ENCODE results near the gene NEDD8. TPM values are rescaled to one million over a fixed set of nuclear protein-coding genes. Genes with fewer than 3 reads are reported as not detected.
A peak's percentile ranks its signal among the peaks of the same experiment; 100 is the strongest.

The NEDD8 gene
- total RNA-seq, 1 experiment from 2014 or later, result 192 TPM

DNA sequence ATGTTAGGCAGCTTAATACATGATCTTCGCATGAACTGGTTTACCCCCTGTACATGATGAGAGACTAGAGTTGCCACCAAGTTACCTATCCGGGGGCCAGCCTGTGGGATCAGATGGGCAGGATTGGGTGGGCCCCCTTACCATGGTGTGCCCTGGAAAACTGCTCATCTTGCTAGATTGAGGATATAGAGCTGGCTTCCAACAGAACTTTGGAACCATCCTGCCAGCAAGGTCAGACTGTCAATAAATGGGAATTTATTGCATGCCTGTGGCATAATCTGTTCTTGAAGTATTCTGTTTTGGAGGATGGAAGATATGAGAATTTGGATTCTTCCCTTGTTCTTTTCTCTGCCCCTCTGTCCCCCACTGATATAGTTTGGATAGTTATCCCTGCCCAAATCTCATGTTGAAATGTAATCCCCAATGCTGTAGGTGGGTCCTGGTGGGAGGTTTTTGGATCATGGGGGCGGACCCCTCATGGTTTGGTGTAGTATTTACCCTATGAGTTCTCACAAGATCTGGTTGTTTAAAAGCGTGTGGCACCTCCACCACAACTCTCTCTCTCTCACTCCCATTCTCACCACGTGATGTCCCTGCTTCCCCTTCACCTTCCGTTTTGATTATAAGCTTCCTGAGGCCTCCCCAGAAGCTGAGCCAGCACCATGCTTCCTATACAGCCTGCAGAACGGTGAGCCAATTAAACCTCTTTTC lies 33.2 kb downstream of the NEDD8 start:
- Mint-ChIP-seq H3K27ac (ENCODE audit: unreplicated experiment) (peak overlapping the region; percentile 5), H3K4me3 (ENCODE audit: low read depth, unreplicated experiment) (no peak overlapping the region), H3K36me3 (ENCODE audit: insufficient read depth, unreplicated experiment) (peaks cover 70% of the 10 kb centered on the region), H3K4me1 (ENCODE audit: low read depth, unreplicated experiment) (peaks cover 5% of the 10 kb centered on the region), H3K9me3 (ENCODE audit: low read depth, unreplicated experiment) (peaks cover 5% of the 10 kb centered on the region), H3K27me3 (ENCODE audit: unreplicated experiment) (no peaks in the 10 kb centered on the region)
- no peak for DNase-seq
- intact Hi-C loops (cut with micrococcal nuclease; ENCODE audit: unreplicated experiment), result no loop called here
- CTCF ChIA-PET, result interaction anchor here (0.7 kb wide), 1 partner anchor 104 kb away, joined by 6 read pairs; no protein-coding TSS in a partner anchor
- BruUV-seq (replicated peaks), result no TSS peak
- TF ChIP-seq, protein P1, sequence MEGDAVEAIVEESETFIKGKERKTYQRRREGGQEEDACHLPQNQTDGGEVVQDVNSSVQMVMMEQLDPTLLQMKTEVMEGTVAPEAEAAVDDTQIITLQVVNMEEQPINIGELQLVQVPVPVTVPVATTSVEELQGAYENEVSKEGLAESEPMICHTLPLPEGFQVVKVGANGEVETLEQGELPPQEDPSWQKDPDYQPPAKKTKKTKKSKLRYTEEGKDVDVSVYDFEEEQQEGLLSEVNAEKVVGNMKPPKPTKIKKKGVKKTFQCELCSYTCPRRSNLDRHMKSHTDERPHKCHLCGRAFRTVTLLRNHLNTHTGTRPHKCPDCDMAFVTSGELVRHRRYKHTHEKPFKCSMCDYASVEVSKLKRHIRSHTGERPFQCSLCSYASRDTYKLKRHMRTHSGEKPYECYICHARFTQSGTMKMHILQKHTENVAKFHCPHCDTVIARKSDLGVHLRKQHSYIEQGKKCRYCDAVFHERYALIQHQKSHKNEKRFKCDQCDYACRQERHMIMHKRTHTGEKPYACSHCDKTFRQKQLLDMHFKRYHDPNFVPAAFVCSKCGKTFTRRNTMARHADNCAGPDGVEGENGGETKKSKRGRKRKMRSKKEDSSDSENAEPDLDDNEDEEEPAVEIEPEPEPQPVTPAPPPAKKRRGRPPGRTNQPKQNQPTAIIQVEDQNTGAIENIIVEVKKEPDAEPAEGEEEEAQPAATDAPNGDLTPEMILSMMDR (IDR thresholded peaks at IDR 0.05; ENCODE audit: unreplicated experiment), result no peak

DNA sequence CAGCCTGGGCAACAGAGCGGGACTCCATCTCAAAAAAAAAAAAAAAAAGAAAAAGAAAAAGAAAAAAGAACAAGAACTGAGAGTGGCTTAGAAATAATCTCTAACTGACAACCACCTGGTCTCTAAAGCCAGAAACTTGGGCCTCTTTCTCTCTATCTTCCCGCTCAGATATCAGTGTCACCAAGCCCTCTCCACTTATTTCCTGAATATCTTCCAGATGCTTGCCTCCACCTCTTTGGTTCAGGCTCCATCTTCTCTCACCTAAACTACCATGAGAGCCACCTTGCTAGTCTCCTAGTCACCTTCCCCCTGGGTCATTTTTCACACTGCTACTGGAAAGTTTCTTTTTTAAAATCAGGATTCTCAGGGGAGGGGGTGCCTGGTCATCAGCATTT lies 35.1 kb downstream of the NEDD8 start:
- Mint-ChIP-seq H3K36me3 (ENCODE audit: insufficient read depth, unreplicated experiment) (peaks cover 70% of the 10 kb centered on the region), H3K4me1 (ENCODE audit: low read depth, unreplicated experiment) (peaks cover 8% of the 10 kb centered on the region), H3K4me3 (ENCODE audit: low read depth, unreplicated experiment) (peak overlapping the region; percentile 88), H3K27me3 (ENCODE audit: unreplicated experiment) (no peaks in the 10 kb centered on the region), H3K9me3 (ENCODE audit: low read depth, unreplicated experiment) (no peaks in the 10 kb centered on the region), H3K27ac (ENCODE audit: unreplicated experiment) (no peak overlapping the region)
- intact Hi-C loops (cut with micrococcal nuclease; ENCODE audit: unreplicated experiment), result no loop called here
- no TSS peak for BruUV-seq (replicated peaks)
- no peak for DNase-seq
- TF ChIP-seq, protein P1 (IDR thresholded peaks at IDR 0.05; ENCODE audit: unreplicated experiment), result no peak
- CTCF ChIA-PET, result interaction anchor here (1.2 kb wide), 1 partner anchor 45 kb away, joined by 3 read pairs; the partner anchor contains the start of gene TINF2

DNA sequence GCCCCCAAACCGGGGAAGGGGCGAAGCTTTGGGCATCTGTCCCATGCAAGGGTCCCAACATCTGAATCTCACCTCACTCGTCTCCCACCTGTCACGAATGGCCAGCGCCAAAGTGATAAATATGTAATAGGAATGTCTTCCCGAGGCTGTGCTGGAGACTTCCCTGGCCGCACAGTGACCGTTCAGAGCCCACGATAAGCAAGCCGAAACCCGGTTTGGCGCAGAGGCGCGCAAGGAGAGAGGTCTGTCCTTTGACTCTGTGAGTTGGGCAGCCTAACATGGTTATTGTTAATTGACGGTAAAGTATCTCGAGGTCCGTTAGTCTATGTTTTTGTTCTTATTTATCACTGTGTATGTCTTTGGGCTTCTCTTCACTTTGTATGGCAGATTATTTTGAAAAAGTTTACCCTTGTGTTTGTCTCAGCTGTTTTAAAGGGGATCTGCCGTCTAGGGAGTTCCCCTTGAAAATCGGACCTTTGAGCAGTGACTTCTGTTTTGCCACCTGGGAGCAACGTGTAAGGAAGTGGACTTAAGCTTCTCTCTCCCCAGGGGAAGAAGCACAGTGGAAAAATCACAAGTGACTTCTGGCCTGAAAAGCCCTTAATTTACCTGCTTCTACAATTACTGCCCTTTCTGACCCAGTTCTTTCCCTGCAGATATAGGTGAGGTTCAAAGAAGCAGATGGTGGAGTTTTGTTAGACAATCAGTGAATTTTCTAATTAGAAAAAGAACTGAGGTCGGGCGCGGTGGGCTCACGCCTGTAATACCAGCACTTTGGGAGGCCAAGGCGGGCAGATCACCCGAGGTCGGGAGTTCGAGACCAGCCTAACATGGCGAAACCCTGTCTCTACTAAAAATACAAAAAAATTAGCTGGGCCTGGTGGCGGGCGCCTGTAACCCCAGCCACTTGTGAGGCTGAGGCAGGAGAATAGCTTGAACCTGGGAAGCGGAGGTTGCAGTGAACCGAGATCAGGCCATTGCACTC lies 35.8 kb downstream of the NEDD8 start:
- TF ChIP-seq, protein P1 (IDR thresholded peaks at IDR 0.05; ENCODE audit: unreplicated experiment), result no peak
- peak overlapping the region; percentile 92 for H3K27ac Mint-ChIP-seq (ENCODE audit: unreplicated experiment)
- H3K4me1 Mint-ChIP-seq (ENCODE audit: low read depth, unreplicated experiment), result peaks cover 8% of the 10 kb centered on the region
- DNase-seq, result no peak
- intact Hi-C loops (cut with micrococcal nuclease; ENCODE audit: unreplicated experiment), result no loop called here
- BruUV-seq (replicated peaks), result TSS peak; percentile 67
- H3K9me3 Mint-ChIP-seq (ENCODE audit: low read depth, unreplicated experiment), result no peaks in the 10 kb centered on the region
- H3K36me3 Mint-ChIP-seq (ENCODE audit: insufficient read depth, unreplicated experiment), result peaks cover 63% of the 10 kb centered on the region
- no peaks in the 10 kb centered on the region for H3K27me3 Mint-ChIP-seq (ENCODE audit: unreplicated experiment)
- CTCF ChIA-PET, result interaction anchor here (1.2 to 1.8 kb wide), 3 partner anchors 17 to 49 kb away, joined by 3 to 5 read pairs (median 3); partner anchors contain the start of genes CHMP4A, RNF31 and TINF2
- peak overlapping the region; percentile 88 for H3K4me3 Mint-ChIP-seq (ENCODE audit: low read depth, unreplicated experiment)

Data from Calu3 (cell line).